GM06990 (cell line): ENCODE measurements around the gene ZNF284.

ENCODE experiments used
- DNase-seq: peaks from one replicate; pipeline ENCODE4 v3.0.0-alpha.2; 2011; ENCODE audit not compliant: insufficient read length; ENCODE audit errors: extremely low read depth
- H3K27me3 ChIP-seq: replicated peaks from 2 replicates; pipeline ENCODE4 v1.6.0; 2011; ENCODE audit warnings: low read length; ENCODE audit not compliant: control insufficient read depth, insufficient read depth
- H3K36me3 ChIP-seq: 2 replicates; pipeline ENCODE4 v1.5.1; 2011; ENCODE audit warnings: low read length; ENCODE audit not compliant: control insufficient read depth, insufficient read depth
- H3K4me3 ChIP-seq: replicated peaks from 2 replicates; pipeline ENCODE4 v1.5.1; 2011; ENCODE audit warnings: low read depth, mild to moderate bottlenecking, control low read depth, low read length
- TF ChIP-seq, protein P1 (sequence below): IDR thresholded peaks from 2 replicates; pipeline ENCODE4 v1.5.1; 2011; ENCODE audit warnings: low read length, control low read depth, mild to moderate bottlenecking, inconsistent platforms; ENCODE audit not compliant: insufficient read depth, poor library complexity, severe bottlenecking

ZNF284 gene

GRCh38 chr19:44042147-44042546 lies 29.8 kb upstream of the ZNF284 start:
- DNase-seq: no peak
- Histone ChIP-seq H3K27me3 (no peaks in the 10 kb centered on the region), H3K36me3 (no peaks in the 10 kb centered on the region), H3K4me3 (no peak overlapping the region)
- TF ChIP-seq, protein P1, sequence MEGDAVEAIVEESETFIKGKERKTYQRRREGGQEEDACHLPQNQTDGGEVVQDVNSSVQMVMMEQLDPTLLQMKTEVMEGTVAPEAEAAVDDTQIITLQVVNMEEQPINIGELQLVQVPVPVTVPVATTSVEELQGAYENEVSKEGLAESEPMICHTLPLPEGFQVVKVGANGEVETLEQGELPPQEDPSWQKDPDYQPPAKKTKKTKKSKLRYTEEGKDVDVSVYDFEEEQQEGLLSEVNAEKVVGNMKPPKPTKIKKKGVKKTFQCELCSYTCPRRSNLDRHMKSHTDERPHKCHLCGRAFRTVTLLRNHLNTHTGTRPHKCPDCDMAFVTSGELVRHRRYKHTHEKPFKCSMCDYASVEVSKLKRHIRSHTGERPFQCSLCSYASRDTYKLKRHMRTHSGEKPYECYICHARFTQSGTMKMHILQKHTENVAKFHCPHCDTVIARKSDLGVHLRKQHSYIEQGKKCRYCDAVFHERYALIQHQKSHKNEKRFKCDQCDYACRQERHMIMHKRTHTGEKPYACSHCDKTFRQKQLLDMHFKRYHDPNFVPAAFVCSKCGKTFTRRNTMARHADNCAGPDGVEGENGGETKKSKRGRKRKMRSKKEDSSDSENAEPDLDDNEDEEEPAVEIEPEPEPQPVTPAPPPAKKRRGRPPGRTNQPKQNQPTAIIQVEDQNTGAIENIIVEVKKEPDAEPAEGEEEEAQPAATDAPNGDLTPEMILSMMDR: no peak

DNA sequence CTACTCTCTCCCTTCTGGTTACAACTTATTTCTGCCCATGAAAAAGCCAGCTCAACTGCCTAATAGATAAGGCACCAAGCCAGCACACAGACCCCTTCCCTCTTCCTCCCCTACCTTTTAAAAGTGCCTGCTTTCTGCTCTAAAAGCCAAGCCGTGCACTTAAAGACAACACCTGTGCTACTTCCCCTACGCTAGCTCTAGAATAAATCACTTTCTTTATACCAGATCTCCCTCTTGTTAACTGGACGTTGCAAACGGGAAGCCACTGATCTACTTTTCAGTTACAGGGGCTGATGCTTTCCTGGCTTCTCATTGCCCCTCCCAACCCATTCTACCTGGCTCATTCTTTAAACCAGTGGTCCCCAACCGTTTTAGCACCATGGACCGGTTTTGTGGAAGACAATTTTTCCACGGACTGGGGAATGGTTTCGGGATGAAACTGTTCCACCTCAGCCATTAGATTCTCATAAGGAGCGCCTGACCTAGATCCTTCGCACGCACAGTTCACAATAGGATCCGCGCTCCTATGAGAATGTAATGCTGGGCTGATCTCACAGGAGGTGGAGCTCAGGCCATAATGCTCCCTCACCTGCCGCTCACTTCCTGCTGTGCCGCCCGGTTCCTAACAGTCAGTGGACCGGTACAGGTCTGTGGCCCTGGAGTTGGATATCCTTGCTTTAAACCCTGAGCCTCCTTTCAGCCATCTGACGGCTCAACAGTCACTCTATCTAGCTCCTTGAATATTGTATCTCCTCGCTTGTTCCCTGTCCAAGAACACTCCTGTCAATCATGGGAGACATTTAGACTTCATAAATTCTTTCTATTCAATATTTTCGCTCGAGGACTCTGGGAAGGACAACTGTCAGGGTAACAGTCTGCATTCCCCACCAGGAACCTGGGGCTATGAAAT lies 21.0 kb upstream of the ZNF284 start:
- TF ChIP-seq, protein P1: no peak
- H3K36me3 ChIP-seq: no peaks in the 10 kb centered on the region
- H3K27me3 ChIP-seq: no peaks in the 10 kb centered on the region
- no peak for DNase-seq
- peak overlapping the region; percentile 65 for H3K4me3 ChIP-seq

DNA sequence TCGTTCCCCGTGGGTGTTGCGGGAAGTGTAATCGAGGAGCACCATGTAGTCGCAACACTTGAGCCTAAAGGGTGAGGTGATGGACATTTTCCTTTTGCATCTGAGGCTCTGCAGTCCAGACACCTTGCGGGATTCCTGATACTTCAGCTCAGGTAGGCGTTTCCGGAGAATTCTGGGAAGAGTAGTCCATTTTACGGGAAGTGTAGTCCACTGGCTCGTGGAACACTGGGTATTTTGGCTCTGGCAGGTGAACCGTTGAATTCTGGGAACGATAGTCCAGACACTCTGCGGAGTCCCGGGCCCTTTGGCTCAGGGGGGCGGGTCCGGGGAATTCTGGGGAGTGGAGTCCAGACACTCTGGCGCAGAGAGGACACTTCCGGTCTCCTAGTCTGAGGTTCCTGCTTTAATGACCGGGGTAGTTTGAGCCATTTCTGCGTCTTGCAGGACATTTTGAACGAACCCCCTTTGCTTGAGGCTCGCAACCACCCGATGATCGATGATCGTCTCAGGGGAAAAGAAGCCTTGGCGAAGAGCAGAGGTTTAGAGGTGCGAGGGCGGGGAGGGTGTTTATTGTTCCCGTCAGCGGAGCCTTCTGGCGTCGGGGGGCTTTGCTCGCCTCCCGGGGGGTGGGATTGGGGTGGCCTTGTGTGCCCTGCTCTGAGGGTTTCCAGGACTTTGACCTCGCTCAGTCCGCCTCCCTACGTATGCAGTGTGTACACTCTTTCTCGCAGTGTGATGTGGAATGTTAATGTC lies 20.1 kb upstream of the ZNF284 start, which contains the start of gene ZNF223:
TSS of gene ZNF223 (plus strand) at position 387 of the 753 bp plus-strand sequence. CDS start 3,141 bp downstream, outside the sequence.
- peak within 1 kb of the TSS; percentile 65 for H3K4me3 ChIP-seq
- no peaks in the 10 kb centered on the region for H3K27me3 ChIP-seq
- peak; percentile 59 for DNase-seq
- TF ChIP-seq, protein P1: no peak
- no peaks in the 10 kb centered on the region for H3K36me3 ChIP-seq

DNA sequence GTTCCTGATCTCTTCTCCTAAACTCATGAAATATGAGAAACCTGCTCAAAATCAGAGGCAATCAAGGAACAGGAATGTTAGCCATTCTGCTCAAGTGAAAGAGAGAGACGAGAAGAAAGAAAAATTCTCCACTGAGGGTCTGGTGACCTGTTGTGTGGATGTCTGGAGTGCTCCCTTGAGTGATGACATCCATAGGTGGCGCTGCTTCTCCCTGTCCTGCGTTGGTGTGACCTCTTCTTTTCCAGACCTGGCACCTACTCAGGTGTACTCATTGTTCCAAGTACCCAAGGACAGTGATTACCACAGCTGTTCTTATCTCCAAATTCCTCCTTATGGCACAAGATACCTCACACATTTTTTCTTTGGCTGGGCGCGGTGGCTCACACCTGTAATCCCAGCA lies 16.1 kb upstream of the ZNF284 start:
- no peaks in the 10 kb centered on the region for H3K27me3 ChIP-seq
- DNase-seq: no peak
- TF ChIP-seq, protein P1: no peak
- H3K4me3 ChIP-seq: no peak overlapping the region
- no peaks in the 10 kb centered on the region for H3K36me3 ChIP-seq

DNA sequence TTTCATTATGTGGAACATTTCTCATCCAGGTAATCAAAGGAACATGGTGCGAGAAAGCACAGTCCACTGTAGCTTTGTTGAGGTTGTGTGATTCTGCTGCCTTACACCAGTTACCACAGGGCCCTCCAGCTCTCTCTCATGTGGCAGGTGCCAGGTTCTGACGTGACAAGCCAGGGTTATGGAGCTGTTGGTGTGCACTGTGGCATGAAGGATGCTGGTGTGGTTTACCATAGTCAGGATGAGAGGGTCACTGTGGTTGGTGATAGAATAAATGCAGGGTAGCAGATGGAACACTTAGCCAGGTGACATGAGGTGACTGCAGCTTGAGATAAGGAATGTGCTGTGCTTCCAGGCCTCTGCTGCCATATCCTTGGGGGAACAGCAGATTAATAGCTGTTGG lies 12.7 kb upstream of the ZNF284 start:
- no peak for DNase-seq
- no peak overlapping the region for H3K4me3 ChIP-seq
- TF ChIP-seq, protein P1: no peak
- no peaks in the 10 kb centered on the region for H3K27me3 ChIP-seq
- H3K36me3 ChIP-seq: no peaks in the 10 kb centered on the region
